Esophagus muscularis mucosa (tissue), 3 donors: ENCODE measurements around the gene NFATC3.

ENCODE experiments used
- CTCF ChIP-seq, 3 experiments: fragments of 200-600 bp in 2 of 3; fragments of 450-650 bp in 1 of 3; sonication (generic) in 2 of 3; IDR thresholded peaks; one replicate each; pipeline ENCODE4 v1.5.1; 2017 to 2019; ENCODE audit warnings: antibody characterized with exemption in 3 of 3, mild to moderate bottlenecking in 2 of 3, moderate library complexity in 1 of 3
- POLR2A ChIP-seq: fragments of 450-650 bp; IDR thresholded peaks from one replicate; pipeline ENCODE4 v1.6.1; 2017; ENCODE audit warnings: antibody characterized with exemption, moderate library complexity, mild to moderate bottlenecking, low read depth
- POLR2AphosphoS5 ChIP-seq, 2 donors: sonication (generic); formaldehyde crosslinking; IDR thresholded peaks; one replicate each; pipeline ENCODE4 v1.6.1; 2017; ENCODE audit warnings: antibody characterized with exemption in 2 of 2

- no peak for TF ChIP-seq CTCF (IDR thresholded peaks at IDR 0.05)
- no peak for TF ChIP-seq POLR2A
- TF ChIP-seq POLR2AphosphoS5 (IDR thresholded peaks at IDR 0.05) = no peak
Measured at GRCh38 chr16:68074850-68075555, 10.2 kb upstream of the NFATC3 start.
